Activated gamma-delta T cell treated with Interleukin-2 at 50 U/mL for 16 hours (primary cell): ENCODE measurements around the gene FMN1.

ENCODE experiments used
- DNase-seq: peaks from one replicate; pipeline ENCODE4 v3.0.0-alpha.2; 2020

The FMN1 gene

GRCh38 chr15:32802286-32802936 lies 392.1 kb downstream of the FMN1 start:
- DNase-seq = no peak

GRCh38 chr15:32799936-32800535 lies 394.5 kb downstream of the FMN1 start:
- no peak for DNase-seq

- no peak for DNase-seq
These were observed 397.7 kb downstream of the FMN1 start for GRCh38 chr15:32796856-32797255.

- DNase-seq = no peak
These were observed 399.5 kb downstream of the FMN1 start for GRCh38 chr15:32794973-32795372.

- DNase-seq = no peak
These were observed 402.1 kb downstream of the FMN1 start for GRCh38 chr15:32792436-32792835.

- DNase-seq = no peak
These were observed 404.0 kb downstream of the FMN1 start for GRCh38 chr15:32790352-32790999.

GRCh38 chr15:32787949-32788348 lies 406.6 kb downstream of the FMN1 start:
- DNase-seq = no peak

- DNase-seq = no peak
These were observed 407.6 kb downstream of the FMN1 start for GRCh38 chr15:32786906-32787305.

- no peak for DNase-seq
These were observed 409.9 kb downstream of the FMN1 start for GRCh38 chr15:32784581-32784980.

- no peak for DNase-seq
These were observed 412.7 kb downstream of the FMN1 start for GRCh38 chr15:32781781-32782180.

GRCh38 chr15:32778391-32779176 lies 415.9 kb downstream of the FMN1 start:
- no peak for DNase-seq

- no peak for DNase-seq
These were observed 419.4 kb downstream of the FMN1 start for GRCh38 chr15:32775103-32775502.

- no peak for DNase-seq
These were observed 420.5 kb downstream of the FMN1 start for GRCh38 chr15:32774022-32774421.

GRCh38 chr15:32767236-32767635 lies 427.3 kb downstream of the FMN1 start:
- DNase-seq = no peak

GRCh38 chr15:32766101-32766500 lies 428.4 kb downstream of the FMN1 start:
- no peak for DNase-seq

- DNase-seq = no peak
These were observed 429.3 kb downstream of the FMN1 start for GRCh38 chr15:32765236-32765635.

GRCh38 chr15:32763295-32763694 lies 431.2 kb downstream of the FMN1 start:
- no peak for DNase-seq

GRCh38 chr15:32757426-32757825 lies 437.1 kb downstream of the FMN1 start:
- no peak for DNase-seq

- DNase-seq = no peak
These were observed 443.5 kb downstream of the FMN1 start for GRCh38 chr15:32750979-32751378.

GRCh38 chr15:32747921-32748342 lies 446.6 kb downstream of the FMN1 start:
- no peak for DNase-seq

- no peak for DNase-seq
These were observed 448.2 kb downstream of the FMN1 start for GRCh38 chr15:32746116-32746857.

- no peak for DNase-seq
These were observed 450.9 kb downstream of the FMN1 start for GRCh38 chr15:32743411-32744140.
